OCI-LY7 (cell line): ENCODE measurements around the gene SLC9C2. TPM values are rescaled to one million over a fixed set of nuclear protein-coding genes. Genes with fewer than 3 reads are reported as not detected.

Source experiments
- BruUV-seq: library from RNA; stranded (reverse); fragments of 400-500 nt; replicated peaks from 2 replicates; lab custom pipeline; 2021; lab: Mats Ljungman, UMichigan
- CTCF ChIA-PET: fragments of 300-600 bp; sonication (Branson Sonifier 250); formaldehyde crosslinking; loops from one replicate; lab custom pipeline; 2022; ENCODE audit warnings: antibody characterized with exemption; ENCODE audit not compliant: unreplicated experiment; lab: Charles Lee
- POLR2A ChIA-PET: fragments of 300-600 bp; sonication (Branson Sonifier 250); formaldehyde crosslinking; loops from one replicate; lab custom pipeline; 2022; ENCODE audit warnings: antibody characterized with exemption; lab: Charles Lee
- DNase-seq: peaks from one replicate; pipeline ENCODE4 v3.0.0-alpha.2; 2015; ENCODE audit warnings: low spot score
- H2AFZ ChIP-seq: fragments of 200-600 bp; sonication (generic), shearing (Covaris generic); 2 replicates; pipeline ENCODE4 v1.6.1; 2014; ENCODE audit warnings: mild to moderate bottlenecking, antibody characterized with exemption, low read length, moderate library complexity
- H3K27ac ChIP-seq: fragments of 200-600 bp; sonication (generic); 2 replicates; pipeline ENCODE4 v1.5.1; 2014; ENCODE audit warnings: mixed run types, low read depth, mild to moderate bottlenecking, moderate library complexity, low read length, inconsistent platforms; ENCODE audit not compliant: poor library complexity, severe bottlenecking
- H3K36me3 ChIP-seq: fragments of 200-600 bp; sonication (generic); 2 replicates; pipeline ENCODE4 v1.6.1; 2014; ENCODE audit warnings: mild to moderate bottlenecking, antibody characterized with exemption, low read length, moderate library complexity, mixed read lengths; ENCODE audit not compliant: insufficient read depth
- H3K4me1 ChIP-seq: fragments of 200-600 bp; sonication (generic); 2 replicates; pipeline ENCODE4 v1.5.1; 2014; ENCODE audit warnings: mild to moderate bottlenecking, low read length; ENCODE audit not compliant: insufficient read depth, poor library complexity, severe bottlenecking
- H3K4me2 ChIP-seq: fragments of 200-600 bp; sonication (generic); 2 replicates; pipeline ENCODE4 v1.6.1; 2014; ENCODE audit warnings: mild to moderate bottlenecking, low read length
- H3K4me3 ChIP-seq: fragments of 200-600 bp; sonication (generic); 2 replicates; pipeline ENCODE4 v1.5.1; 2014; ENCODE audit warnings: mild to moderate bottlenecking, low read depth, low read length; ENCODE audit not compliant: poor library complexity, severe bottlenecking
- H3K79me2 ChIP-seq: fragments of 200-600 bp; sonication (generic); 2 replicates; pipeline ENCODE4 v1.6.1; 2016; ENCODE audit warnings: low read depth, mild to moderate bottlenecking, low read length, moderate library complexity, mixed read lengths; ENCODE audit not compliant: insufficient read depth
- H3K9me2 ChIP-seq: fragments of 200-600 bp; sonication (generic); 2 replicates; pipeline ENCODE4 v1.6.1; 2016; ENCODE audit warnings: mild to moderate bottlenecking, low read length, mixed read lengths; ENCODE audit not compliant: insufficient read depth
- H3K9me3 ChIP-seq: fragments of 200-600 bp; sonication (generic); 2 replicates; pipeline ENCODE4 v1.6.1; 2014; ENCODE audit warnings: mild to moderate bottlenecking, mixed run types, low read length, mixed read lengths
- H4K20me1 ChIP-seq: fragments of 200-600 bp; sonication (generic); 2 replicates; pipeline ENCODE4 v1.6.1; 2014; ENCODE audit warnings: mild to moderate bottlenecking, antibody characterized with exemption, low read length, moderate library complexity, mixed read lengths; ENCODE audit not compliant: insufficient read depth
- CTCF ChIP-seq: fragments of 200-600 bp; sonication (generic); conservative IDR thresholded peaks from 2 replicates; pipeline ENCODE4 v1.5.1; 2014; ENCODE audit warnings: mild to moderate bottlenecking, antibody characterized with exemption, low read length, moderate library complexity, mixed read lengths
- EZH2phosphoT487 ChIP-seq: fragments of 200-600 bp; sonication (generic); IDR thresholded peaks from 2 replicates; pipeline ENCODE4 v1.6.1; 2018; ENCODE audit warnings: low read depth, borderline replicate concordance, mild to moderate bottlenecking, mixed run types, antibody characterized with exemption, low read length, moderate library complexity, mixed read lengths
- intact Hi-C: fragments of 100-400 bp; cut with micrococcal nuclease; formaldehyde crosslinking; loops from one replicate; pipeline ENCODE4 v1.10.0; 2022; ENCODE audit not compliant: unreplicated experiment
- total RNA-seq, 2 experiments: library from RNA; depleted of rRNA in 1 of 2; stranded (reverse); fragments of >200 nt in 1 of 2; shearing (Covaris generic) in 1 of 2; gene quantifications; 2 replicates each; pipeline ENCODE4 v1.2.3, GENCODE V29; 2014 to 2022

Gene SLC9C2
- total RNA-seq, 2 experiments from 2014 or later: not detected

- Histone ChIP-seq H3K4me1 (no peaks in the 10 kb centered on the region), H4K20me1 (no peaks in the 10 kb centered on the region), H3K36me3 (no peaks in the 10 kb centered on the region), H3K4me2 (no peak overlapping the region), H3K9me2 (0 out of 2 replicates have a peak, but pooled peaks cover 4% of the 10 kb centered on the region), H2AFZ (no peak overlapping the region), H3K9me3 (no peaks in the 10 kb centered on the region), H3K4me3 (no peak overlapping the region), H3K27ac (no peak overlapping the region), H3K79me2 (no peaks in the 10 kb centered on the region)
- no TSS peak for BruUV-seq
- TF ChIP-seq EZH2phosphoT487 (no peak), CTCF (no peak)
- DNase-seq: no peak
- POLR2A ChIA-PET: no interaction called here
- CTCF ChIA-PET: no interaction called here
- intact Hi-C loops: no loop called here
Measured at GRCh38 chr1:173554541-173555250, 48.2 kb downstream of the SLC9C2 start.

- no peaks in the 10 kb centered on the region for H3K36me3 ChIP-seq
- no peak for DNase-seq
- 0 out of 2 replicates have a peak, but pooled peaks cover 4% of the 10 kb centered on the region for H3K9me2 ChIP-seq
- no peak overlapping the region for H2AFZ ChIP-seq
- H3K79me2 ChIP-seq: no peaks in the 10 kb centered on the region
- ChIA-PET POLR2A (no interaction called here), CTCF (no interaction called here)
- no peaks in the 10 kb centered on the region for H4K20me1 ChIP-seq
- no peak overlapping the region for H3K27ac ChIP-seq
- no TSS peak for BruUV-seq
- H3K4me2 ChIP-seq: no peak overlapping the region
- H3K4me1 ChIP-seq: no peaks in the 10 kb centered on the region
- no peak overlapping the region for H3K4me3 ChIP-seq
- H3K9me3 ChIP-seq: no peaks in the 10 kb centered on the region
- intact Hi-C loops: no loop called here
- no peak for TF ChIP-seq EZH2phosphoT487
- TF ChIP-seq CTCF: no peak
Measured at GRCh38 chr1:173554089-173554488, 48.8 kb downstream of the SLC9C2 start.

GRCh38 chr1:173553312-173553711 is 49.6 kb downstream of the SLC9C2 start:
- no peaks in the 10 kb centered on the region for H3K9me3 ChIP-seq
- H3K79me2 ChIP-seq: no peaks in the 10 kb centered on the region
- no peak overlapping the region for H3K27ac ChIP-seq
- H4K20me1 ChIP-seq: no peaks in the 10 kb centered on the region
- BruUV-seq: no TSS peak
- TF ChIP-seq CTCF (no peak), EZH2phosphoT487 (no peak)
- no peak for DNase-seq
- no peak overlapping the region for H2AFZ ChIP-seq
- no peak overlapping the region for H3K4me3 ChIP-seq
- H3K9me2 ChIP-seq: 0 out of 2 replicates have a peak, but pooled peaks cover 4% of the 10 kb centered on the region
- POLR2A ChIA-PET: no interaction called here
- H3K4me2 ChIP-seq: no peak overlapping the region
- CTCF ChIA-PET: no interaction called here
- H3K36me3 ChIP-seq: no peaks in the 10 kb centered on the region
- intact Hi-C loops: no loop called here
- no peaks in the 10 kb centered on the region for H3K4me1 ChIP-seq
